IPS-20b (cell line): Measurements from ENCODE around the gene NOP9.
A peak's percentile ranks its signal among the peaks of the same experiment; 100 is the strongest.

Experiments
- H3K27ac ChIP-seq: one replicate; pipeline ENCODE4 v1.5.1; 2013; ENCODE audit warnings: low read length
- H3K27me3 ChIP-seq: 2 replicates; pipeline ENCODE4 v1.6.1; 2013; ENCODE audit warnings: mild to moderate bottlenecking, low read length, inconsistent platforms; ENCODE audit not compliant: insufficient read depth
- H3K36me3 ChIP-seq: 2 replicates; pipeline ENCODE4 v1.6.1; 2013; ENCODE audit warnings: low read depth, mild to moderate bottlenecking, inconsistent platforms, low read length, moderate library complexity; ENCODE audit not compliant: insufficient read depth
- H3K4me1 ChIP-seq: 2 replicates; pipeline ENCODE4 v1.6.1; 2013; ENCODE audit warnings: mild to moderate bottlenecking, control low read depth, inconsistent platforms, low read length, moderate library complexity; ENCODE audit not compliant: insufficient read depth
- H3K4me3 ChIP-seq: 2 replicates; pipeline ENCODE4 v1.5.1; 2013; ENCODE audit warnings: mild to moderate bottlenecking, low read length, inconsistent platforms
- H3K9ac ChIP-seq: 2 replicates; pipeline ENCODE4 v1.6.1; 2013; ENCODE audit warnings: low read depth, mild to moderate bottlenecking, inconsistent platforms, low read length, moderate library complexity
- H3K9me3 ChIP-seq: 2 replicates; pipeline ENCODE4 v1.6.1; 2013; ENCODE audit warnings: mild to moderate bottlenecking, low read depth, low read length, inconsistent platforms; ENCODE audit not compliant: insufficient read depth

Gene NOP9

DNA sequence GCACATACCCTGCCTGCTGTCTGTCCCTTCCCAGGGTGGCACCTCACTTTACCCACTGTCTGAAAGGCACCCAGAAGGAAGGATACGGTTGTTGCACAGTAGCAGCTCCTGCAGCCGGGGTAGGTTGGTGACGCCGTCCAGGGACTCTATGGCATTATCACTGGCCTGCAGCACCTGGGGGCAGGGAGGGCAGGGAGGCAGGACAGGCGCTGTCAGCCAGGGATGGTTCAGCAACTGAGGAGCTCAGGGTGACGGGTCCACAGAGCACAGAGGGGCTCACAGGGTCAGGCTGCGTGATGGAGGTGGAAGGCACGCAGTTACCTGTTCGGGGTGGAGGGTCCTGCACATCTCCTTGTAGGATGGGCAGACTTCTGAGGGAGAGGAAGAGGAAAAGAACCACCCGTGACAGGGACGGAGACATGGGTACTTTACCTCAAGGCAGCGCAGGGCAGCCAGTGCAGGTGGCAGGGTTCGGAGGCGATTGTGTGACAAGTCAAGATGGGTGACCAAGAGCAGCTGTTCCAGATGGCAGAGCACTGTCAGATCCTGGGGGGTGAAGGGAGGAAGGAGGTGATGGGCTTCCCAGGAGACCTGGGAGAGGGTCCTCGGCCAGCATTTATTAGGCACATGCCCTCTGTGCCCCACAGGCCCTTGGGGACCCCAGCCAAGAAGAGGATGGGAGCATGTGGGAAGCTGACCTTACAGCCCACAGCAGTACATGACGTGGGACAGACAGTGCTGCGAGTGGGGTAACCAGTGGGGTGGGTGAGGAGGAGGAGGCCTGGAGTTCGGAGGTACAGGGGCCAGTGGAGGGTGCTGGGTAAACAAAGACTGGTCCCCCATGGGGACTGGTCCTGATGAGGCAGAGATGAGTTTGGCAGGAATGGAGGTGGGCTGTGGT is 33.1 kb upstream of the NOP9 start:
- peaks cover 4% of the 10 kb centered on the region; the same call in 1 of the 2 replicates for H3K4me1 ChIP-seq
- no peak overlapping the region for H3K27ac ChIP-seq
- no peaks in the 10 kb centered on the region for H3K9me3 ChIP-seq
- H3K36me3 ChIP-seq, result no peaks in the 10 kb centered on the region
- no peak overlapping the region for H3K9ac ChIP-seq
- H3K27me3 ChIP-seq, result no peaks in the 10 kb centered on the region
- H3K4me3 ChIP-seq, result no peak overlapping the region

DNA sequence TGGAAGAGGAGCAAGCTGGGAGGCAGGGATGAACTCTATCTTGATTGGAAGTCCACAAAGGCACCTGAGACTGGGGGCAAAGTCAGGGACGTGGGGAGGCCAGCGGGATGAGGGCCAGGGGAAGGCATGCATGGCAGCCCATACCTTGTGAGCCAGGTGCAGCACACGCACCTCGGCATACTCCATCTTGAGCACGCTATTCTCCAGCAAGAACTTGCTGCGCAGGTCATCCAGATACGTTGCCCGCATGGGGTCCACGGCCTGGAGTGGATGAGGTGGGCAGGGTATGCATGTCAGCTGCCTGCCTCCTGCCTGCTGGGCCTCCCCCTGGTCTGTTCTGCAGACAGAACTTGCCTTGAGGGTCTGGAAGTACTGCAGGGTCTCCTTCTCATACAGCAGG is 32.1 kb upstream of the NOP9 start:
- Histone ChIP-seq H3K27me3 (no peaks in the 10 kb centered on the region), H3K36me3 (no peaks in the 10 kb centered on the region), H3K4me1 (peaks cover 4% of the 10 kb centered on the region; the same call in 1 of the 2 replicates), H3K9me3 (no peaks in the 10 kb centered on the region), H3K9ac (no peak overlapping the region), H3K27ac (no peak overlapping the region), H3K4me3 (no peak overlapping the region)

DNA sequence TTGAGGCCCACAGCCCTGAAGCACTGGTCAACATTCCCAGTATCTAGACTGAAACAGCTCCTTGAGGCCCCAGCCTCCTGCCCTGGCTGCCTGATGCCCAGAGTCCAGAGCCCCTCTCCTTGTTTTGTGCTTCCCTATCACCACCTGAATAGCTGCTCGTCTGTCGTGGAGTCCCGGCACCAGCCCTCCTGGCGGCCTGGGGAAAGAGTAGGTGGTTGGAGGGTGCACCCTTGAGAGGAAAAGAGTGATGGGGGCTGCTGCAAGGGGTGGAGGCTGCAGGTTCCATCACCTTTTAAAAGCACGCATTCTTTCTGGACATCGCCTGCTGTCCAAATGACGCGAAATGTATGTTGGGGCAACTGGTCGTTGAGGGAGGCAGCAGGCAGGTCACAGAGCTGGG is 31.4 kb upstream of the NOP9 start:
- H3K4me1 ChIP-seq, result peaks cover 4% of the 10 kb centered on the region; the same call in 1 of the 2 replicates
- no peaks in the 10 kb centered on the region for H3K36me3 ChIP-seq
- H3K27ac ChIP-seq, result no peak overlapping the region
- H3K4me3 ChIP-seq, result no peak overlapping the region
- H3K9ac ChIP-seq, result no peak overlapping the region
- no peaks in the 10 kb centered on the region for H3K27me3 ChIP-seq
- no peaks in the 10 kb centered on the region for H3K9me3 ChIP-seq

DNA sequence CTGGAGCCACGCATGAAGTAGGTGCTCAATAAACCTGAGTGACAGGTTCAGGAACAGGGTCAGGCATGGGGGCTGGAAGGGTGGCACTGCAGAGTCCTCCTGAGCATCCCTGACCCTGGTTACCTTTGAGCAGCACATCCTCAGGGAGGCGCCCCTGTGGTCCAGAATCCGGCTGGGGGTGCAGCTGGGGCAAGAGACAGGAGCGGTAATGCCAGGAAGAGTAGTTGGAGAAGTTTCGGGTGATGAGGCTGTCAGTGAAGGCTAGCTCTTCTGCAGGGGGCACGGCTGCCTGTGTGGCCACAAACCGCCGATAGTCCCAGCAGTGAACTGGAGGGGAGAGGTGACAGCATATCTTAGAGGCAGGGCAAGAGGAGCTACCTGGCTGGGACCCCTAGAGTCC is 30.3 kb upstream of the NOP9 start:
- Histone ChIP-seq H3K9ac (no peak overlapping the region), H3K27me3 (no peaks in the 10 kb centered on the region), H3K9me3 (no peaks in the 10 kb centered on the region), H3K36me3 (no peaks in the 10 kb centered on the region), H3K4me1 (no peaks in the 10 kb centered on the region; the same call in 1 of the 2 replicates), H3K27ac (no peak overlapping the region), H3K4me3 (no peak overlapping the region)

DNA sequence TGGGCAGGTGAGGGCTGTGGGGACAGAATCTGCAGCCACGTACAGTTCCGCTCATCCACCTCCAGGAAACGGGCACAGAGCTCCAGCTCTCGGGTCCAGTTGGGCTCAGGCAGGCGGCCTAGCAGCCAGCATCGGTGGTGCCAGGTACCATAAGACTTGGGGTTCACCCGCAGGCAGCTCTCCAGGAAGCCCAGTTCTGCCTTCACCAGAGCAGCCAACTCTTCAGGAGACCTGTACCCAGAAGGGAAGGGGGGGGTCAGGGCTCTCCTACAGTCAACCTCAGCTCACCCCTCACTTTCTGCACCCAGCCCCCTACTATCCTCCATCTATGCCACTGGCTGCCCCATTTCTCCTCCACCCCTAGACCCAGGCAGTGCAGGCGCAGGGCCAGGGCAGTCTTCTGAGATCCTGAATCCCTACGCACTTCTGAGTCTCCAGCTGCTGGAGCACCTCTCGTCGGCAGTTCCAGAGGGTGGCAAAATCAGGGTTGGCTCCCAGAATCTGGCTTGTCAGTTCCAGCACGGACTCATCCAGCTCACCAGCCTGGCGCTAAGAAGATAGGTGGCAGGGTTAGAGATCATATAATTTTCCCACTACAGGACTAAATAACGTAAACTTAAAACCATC is 29.6 kb upstream of the NOP9 start:
- Histone ChIP-seq H3K9me3 (no peaks in the 10 kb centered on the region), H3K36me3 (no peaks in the 10 kb centered on the region), H3K27me3 (no peaks in the 10 kb centered on the region), H3K4me3 (no peak overlapping the region), H3K27ac (no peak overlapping the region), H3K9ac (no peak overlapping the region), H3K4me1 (no peaks in the 10 kb centered on the region; the same call in 1 of the 2 replicates)

DNA sequence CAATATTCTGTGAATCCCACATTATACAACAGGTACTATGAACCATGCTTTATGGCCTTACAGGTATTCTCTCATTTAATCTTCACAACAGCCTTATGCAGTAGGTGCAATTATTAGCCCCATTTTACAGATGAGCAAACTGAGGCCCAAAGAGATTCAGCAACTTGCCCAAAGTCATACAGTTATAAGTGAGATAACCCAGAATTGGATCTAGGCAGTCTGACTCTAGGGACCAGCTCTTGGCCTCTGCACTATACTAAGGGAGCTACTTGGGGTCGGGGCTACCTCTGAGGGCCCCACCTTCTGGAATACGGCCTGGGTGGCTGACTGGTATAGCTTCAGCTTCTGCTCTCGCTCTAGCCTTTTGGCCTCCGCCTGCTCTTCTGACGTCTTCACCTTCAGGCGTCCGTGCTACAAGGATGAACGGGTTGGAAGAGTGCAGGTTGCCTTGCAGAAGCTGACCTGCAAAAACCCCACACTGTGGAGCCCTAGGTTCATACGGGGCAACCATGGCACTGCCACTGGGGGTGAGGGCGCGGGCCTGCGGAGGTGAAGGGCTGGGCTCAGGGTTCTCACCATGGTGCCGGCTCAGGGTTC is 29.0 kb upstream of the NOP9 start:
- peak overlapping the region; percentile 86 for H3K4me3 ChIP-seq
- peak overlapping the region; percentile 77 for H3K27ac ChIP-seq
- no peaks in the 10 kb centered on the region for H3K36me3 ChIP-seq
- no peaks in the 10 kb centered on the region for H3K9me3 ChIP-seq
- H3K27me3 ChIP-seq, result no peaks in the 10 kb centered on the region
- H3K9ac ChIP-seq, result peak overlapping the region; percentile 96; the same call in 1 of the 2 replicates
- no peaks in the 10 kb centered on the region; the same call in 1 of the 2 replicates for H3K4me1 ChIP-seq

DNA sequence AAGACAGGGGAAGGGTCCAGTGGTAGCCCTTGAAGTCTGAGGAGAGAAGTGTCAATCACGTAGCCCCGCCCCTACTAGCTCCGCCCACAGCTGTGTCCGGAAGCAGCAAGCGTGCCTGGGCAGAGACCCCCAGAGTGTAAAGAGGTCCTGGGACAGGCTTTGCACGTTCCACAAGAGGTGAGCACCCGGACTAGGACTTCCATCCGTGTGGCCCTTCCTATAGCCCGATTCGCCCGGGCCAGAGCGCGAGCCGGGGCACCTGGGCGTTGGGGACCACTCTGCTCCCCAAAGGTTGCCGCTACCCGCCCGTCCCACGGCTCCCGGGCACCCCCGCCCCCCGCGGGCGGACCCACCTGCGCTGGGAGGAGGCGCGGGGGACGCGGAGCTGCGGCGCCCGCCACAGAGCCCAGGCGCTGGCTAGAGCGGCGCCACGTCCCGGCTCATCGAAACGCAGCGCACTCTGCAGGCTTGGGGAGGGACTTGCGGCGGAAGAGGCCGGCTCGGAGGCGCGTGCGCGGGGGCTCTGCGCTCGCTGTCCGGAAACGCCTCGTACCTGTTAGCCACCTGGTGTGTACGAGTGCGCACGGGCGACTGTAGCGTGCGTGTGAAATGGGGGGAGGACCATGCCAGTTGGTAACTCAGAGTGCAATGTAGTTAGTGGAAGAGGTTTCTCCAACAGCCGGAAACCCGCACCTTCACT is 28.4 kb upstream of the NOP9 start, which contains the start of gene RABGGTA:
Gene RABGGTA, minus strand, starts transcription at position 464 of the 700 bp plus-strand sequence. CDS start 482 bp downstream, outside the sequence.
- peak within 1 kb of the TSS; percentile 77 for H3K27ac ChIP-seq
- no peaks in the 10 kb centered on the region for H3K36me3 ChIP-seq
- no peaks in the 10 kb centered on the region for H3K9me3 ChIP-seq
- H3K4me3 ChIP-seq, result peak within 1 kb of the TSS; percentile 86
- H3K27me3 ChIP-seq, result no peaks in the 10 kb centered on the region
- no peaks in the 10 kb centered on the region; the same call in 1 of the 2 replicates for H3K4me1 ChIP-seq
- H3K9ac ChIP-seq, result peak within 1 kb of the TSS; percentile 96

DNA sequence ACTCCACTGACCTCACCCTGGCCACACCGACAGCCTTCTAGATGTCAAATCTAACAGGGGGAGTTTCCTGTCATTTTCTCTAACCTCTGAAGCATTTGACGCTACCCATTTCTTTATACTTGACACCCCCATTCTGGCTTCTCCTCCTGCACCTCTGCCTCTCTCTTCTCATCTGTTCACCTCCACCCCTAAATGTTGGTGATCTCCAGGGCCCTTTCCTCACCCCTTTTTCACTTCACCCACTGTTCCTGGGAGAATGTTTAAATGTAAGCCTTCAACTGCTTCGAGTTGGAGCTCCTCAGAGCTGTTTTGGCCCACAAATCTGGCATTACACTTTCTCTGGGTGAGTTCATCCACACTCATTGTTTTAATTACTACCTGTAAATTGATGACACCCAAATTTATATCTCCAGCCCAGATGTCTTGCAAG is 27.8 kb upstream of the NOP9 start:
- peak overlapping the region; percentile 96; the same call in 1 of the 2 replicates for H3K9ac ChIP-seq
- no peak overlapping the region for H3K27ac ChIP-seq
- H3K27me3 ChIP-seq, result no peaks in the 10 kb centered on the region
- no peaks in the 10 kb centered on the region for H3K36me3 ChIP-seq
- H3K4me1 ChIP-seq, result no peaks in the 10 kb centered on the region; the same call in 1 of the 2 replicates
- no peaks in the 10 kb centered on the region for H3K9me3 ChIP-seq
- H3K4me3 ChIP-seq, result peak overlapping the region; percentile 86

DNA sequence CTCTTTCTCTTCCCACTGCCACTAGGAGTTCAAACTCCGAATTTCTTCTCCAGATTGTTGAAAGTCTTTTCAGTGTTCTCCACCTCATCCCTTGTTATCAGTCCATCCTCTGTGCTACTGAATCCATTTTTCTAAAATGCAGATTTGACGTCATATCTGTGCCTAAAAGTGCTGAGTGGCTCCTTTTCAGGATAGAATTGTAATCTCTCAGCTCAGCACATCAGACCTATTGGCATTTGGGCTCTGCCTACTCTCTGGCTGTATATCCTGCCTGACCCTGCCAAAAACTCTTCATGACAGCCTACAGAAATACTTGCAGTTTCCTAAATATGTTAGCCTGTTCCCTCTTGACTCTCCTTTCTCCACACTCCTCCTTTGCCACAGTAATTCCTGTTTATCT is 27.2 kb upstream of the NOP9 start:
- Histone ChIP-seq H3K27ac (no peak overlapping the region), H3K4me3 (no peak overlapping the region), H3K9me3 (no peaks in the 10 kb centered on the region), H3K4me1 (no peaks in the 10 kb centered on the region; the same call in 1 of the 2 replicates), H3K9ac (no peak overlapping the region), H3K27me3 (no peaks in the 10 kb centered on the region), H3K36me3 (no peaks in the 10 kb centered on the region)

DNA sequence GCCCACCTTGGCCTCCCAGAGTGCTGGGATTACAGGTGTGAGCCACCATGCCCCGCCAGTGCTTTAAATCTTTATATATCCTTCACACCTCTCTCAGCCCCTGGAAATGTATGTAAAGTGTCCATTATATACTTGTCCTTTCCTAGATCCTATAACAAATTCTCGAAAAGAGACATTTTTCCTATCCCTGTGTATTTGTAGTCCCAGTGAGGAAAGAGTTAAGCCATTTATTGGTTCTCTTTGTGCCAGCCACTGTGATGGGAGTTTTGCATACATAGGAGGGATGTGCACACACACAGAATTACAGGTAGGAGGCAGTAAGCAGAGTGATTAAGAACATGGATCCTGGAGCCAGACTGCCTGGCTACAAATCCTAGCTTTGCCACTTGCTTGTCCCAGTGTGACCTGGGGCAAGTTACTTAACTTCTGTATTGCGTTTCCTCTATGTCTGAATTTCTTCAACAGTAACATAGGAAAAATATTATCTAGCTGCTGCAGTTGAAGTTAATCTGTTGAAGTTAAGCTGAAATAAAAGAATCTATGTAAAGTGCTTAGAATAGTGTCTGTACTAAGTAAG is 26.1 kb upstream of the NOP9 start:
- Histone ChIP-seq H3K36me3 (no peaks in the 10 kb centered on the region), H3K9ac (no peak overlapping the region), H3K9me3 (no peaks in the 10 kb centered on the region)

DNA sequence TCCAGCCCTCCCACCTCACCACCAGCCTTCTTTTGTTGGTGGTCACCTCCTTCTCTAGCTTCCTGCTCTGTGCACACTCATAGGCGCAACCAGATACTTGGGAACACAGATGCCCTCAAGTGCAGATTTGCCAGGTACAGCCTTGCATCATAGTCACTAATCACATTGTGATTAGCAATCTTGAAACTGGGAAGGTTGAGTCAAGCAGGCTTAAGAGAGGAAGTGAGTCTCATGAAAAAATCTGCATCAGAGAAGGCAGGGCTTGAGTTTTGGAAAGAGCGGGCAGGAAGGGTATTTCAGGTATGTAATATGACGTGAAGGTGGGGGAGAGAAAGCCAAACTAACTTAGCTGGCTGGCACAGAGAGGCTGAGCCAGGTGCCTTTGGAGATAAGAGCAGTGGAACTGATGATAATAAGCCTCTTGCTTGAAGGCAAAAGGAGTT is 25.5 kb upstream of the NOP9 start:
- no peaks in the 10 kb centered on the region; the same call in 1 of the 2 replicates for H3K4me1 ChIP-seq
- H3K27ac ChIP-seq, result no peak overlapping the region
- H3K9me3 ChIP-seq, result no peaks in the 10 kb centered on the region
- H3K27me3 ChIP-seq, result no peaks in the 10 kb centered on the region
- H3K4me3 ChIP-seq, result no peak overlapping the region
- no peak overlapping the region for H3K9ac ChIP-seq
- H3K36me3 ChIP-seq, result no peaks in the 10 kb centered on the region

More for the DNA sequence above, 26.1 kb upstream of the NOP9 start:
- H3K27ac ChIP-seq, result no peak overlapping the region
- H3K4me1 ChIP-seq, result no peaks in the 10 kb centered on the region; the same call in 1 of the 2 replicates
- H3K27me3 ChIP-seq, result no peaks in the 10 kb centered on the region
- H3K4me3 ChIP-seq, result no peak overlapping the region
